Measurements from ENCODE around the gene MAPRE3. TPM values are rescaled to one million over a fixed set of nuclear protein-coding genes. Genes with fewer than 3 reads are reported as not detected.

Gene MAPRE3
- total and polyA plus RNA-seq, 7 donors: 22.1 to 149 (median 116) TPM

DNA sequence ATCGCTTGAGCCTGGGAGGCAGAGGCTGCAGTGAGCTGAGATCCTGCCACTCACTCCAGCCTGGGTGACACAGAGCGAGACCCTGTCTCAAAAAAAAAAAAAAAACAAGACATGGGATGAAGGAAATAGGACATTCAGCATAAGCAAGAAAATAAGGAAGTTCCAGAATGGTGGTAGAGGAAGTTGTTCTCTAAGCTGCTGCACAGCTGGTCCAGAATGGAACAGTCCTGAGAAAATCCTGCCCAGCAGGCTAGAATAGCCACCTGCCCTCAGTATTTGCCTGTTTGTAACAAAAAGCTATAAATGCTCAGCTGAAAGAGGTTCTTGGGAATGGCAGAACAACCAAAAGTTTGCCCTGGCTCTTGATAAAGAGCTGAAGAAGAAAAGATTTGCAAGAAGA, 11.1 kb upstream of the MAPRE3 start:
- TF ChIP-seq, protein P1, sequence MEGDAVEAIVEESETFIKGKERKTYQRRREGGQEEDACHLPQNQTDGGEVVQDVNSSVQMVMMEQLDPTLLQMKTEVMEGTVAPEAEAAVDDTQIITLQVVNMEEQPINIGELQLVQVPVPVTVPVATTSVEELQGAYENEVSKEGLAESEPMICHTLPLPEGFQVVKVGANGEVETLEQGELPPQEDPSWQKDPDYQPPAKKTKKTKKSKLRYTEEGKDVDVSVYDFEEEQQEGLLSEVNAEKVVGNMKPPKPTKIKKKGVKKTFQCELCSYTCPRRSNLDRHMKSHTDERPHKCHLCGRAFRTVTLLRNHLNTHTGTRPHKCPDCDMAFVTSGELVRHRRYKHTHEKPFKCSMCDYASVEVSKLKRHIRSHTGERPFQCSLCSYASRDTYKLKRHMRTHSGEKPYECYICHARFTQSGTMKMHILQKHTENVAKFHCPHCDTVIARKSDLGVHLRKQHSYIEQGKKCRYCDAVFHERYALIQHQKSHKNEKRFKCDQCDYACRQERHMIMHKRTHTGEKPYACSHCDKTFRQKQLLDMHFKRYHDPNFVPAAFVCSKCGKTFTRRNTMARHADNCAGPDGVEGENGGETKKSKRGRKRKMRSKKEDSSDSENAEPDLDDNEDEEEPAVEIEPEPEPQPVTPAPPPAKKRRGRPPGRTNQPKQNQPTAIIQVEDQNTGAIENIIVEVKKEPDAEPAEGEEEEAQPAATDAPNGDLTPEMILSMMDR (IDR thresholded peaks at IDR 0.05): no peak
- Histone ChIP-seq H3K27ac (no peak overlapping the region), H3K4me1 (peaks cover 4% of the 10 kb centered on the region), H3K27me3 (ENCODE audit: insufficient read depth in 3 of 3, low read length in 2 of 3) (peaks cover 0 to under 1% (median 0%) of the 10 kb centered on the region in 3 donors), H3K36me3 (ENCODE audit: insufficient read depth in 1 of 2, low read depth in 1 of 2) (no peaks in the 10 kb centered on the region), H3K4me3 (no peak overlapping the region), H3K9me3 (no peaks in the 10 kb centered on the region)
- intact Hi-C loops (cut with DNase I): no loop called here
- 89 to 93% (median 92%) methylated on average over 2 of the region's 2 CpGs for WGBS, 3 donors
- DNase-seq: no peak
- ATAC-seq: no peak

DNA sequence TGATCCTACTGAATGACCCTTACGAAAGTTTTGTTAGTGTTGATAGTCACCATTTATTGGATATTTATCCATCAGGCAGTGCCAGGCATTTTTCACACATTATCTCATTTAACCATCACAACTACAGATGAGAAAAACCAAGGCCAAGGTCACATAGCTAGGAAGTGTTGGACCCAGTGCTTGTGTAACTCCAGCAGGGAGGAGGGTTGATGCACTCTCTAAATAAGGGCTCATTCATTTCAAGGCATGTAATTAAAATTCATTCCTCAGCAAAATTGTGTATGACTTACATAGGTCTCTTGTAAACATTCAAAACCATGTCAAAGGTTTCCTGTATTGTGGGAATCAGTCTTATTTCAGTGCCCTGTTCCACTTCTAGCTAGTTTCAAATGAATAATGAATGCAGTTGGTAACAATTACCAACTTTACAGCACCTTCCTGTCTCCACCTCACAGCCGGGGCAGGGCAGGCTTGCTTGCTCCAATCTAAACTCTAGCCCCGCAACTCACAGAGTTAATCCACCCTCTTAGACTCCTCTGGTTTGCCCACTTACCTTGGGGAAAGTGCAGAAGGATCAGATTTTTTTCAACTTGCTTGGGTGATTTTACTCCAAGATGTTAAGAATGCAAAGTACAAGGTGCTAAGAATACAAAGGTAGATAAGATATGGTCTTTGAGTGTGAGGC, 5.8 kb upstream of the MAPRE3 start:
- 57 to 74% (median 67%) methylated on average over 3 of the region's 3 CpGs for WGBS, 3 donors
- no peak overlapping the region for H3K4me3 ChIP-seq
- ATAC-seq: no peak
- no peak overlapping the region for H3K27ac ChIP-seq
- peaks cover 5% of the 10 kb centered on the region for H3K4me1 ChIP-seq
- TF ChIP-seq, protein P1 (IDR thresholded peaks at IDR 0.05): no peak
- DNase-seq: no peak
- intact Hi-C loops (cut with DNase I): loop anchor here (5.0 to 10.0 kb wide), 2 partner anchors 123 to 240 kb away; partner anchors contain the start of gene KHK (in 1 of the 2)
- H3K27me3 ChIP-seq (ENCODE audit: insufficient read depth in 3 of 3, low read length in 2 of 3): no peaks in the 10 kb centered on the region
- H3K9me3 ChIP-seq: no peaks in the 10 kb centered on the region
- no peaks in the 10 kb centered on the region for H3K36me3 ChIP-seq (ENCODE audit: insufficient read depth in 1 of 2, low read depth in 1 of 2)

DNA sequence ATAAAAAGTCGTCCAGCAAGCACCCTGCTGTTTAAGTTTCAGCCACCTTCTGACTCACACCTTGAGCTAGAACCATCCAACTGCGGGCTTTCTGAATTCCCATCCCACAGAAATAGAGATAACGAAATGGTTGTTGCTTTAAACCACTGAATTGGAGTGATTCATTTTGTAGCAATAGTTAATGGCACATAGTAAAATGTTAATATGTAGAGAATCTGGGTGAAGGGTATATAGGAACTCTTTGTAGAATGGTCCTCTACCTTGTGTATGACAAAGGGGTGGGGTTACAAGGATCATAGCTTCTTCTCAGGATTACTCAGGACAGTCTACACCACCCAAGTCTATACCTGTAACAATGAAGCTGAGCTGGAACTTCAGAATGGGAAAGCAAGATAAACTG, 2.4 kb upstream of the MAPRE3 start:
- 77 to 84% (median 83%) methylated on average over 3 of the region's 3 CpGs for WGBS, 3 donors
- no peak overlapping the region for H3K4me3 ChIP-seq
- TF ChIP-seq, protein P1 (IDR thresholded peaks at IDR 0.05): no peak
- no peaks in the 10 kb centered on the region for H3K36me3 ChIP-seq (ENCODE audit: insufficient read depth in 1 of 2, low read depth in 1 of 2)
- no peaks in the 10 kb centered on the region for H3K9me3 ChIP-seq
- no peak overlapping the region for H3K27ac ChIP-seq
- DNase-seq: no peak
- H3K27me3 ChIP-seq (ENCODE audit: insufficient read depth in 3 of 3, low read length in 2 of 3): no peaks in the 10 kb centered on the region
- intact Hi-C loops (cut with DNase I): loop anchor here in 1 of 2 donors (10.0 kb wide), 1 partner anchor 237 kb away; no protein-coding TSS in a partner anchor
- H3K4me1 ChIP-seq: peaks cover 18% of the 10 kb centered on the region
- no peak for ATAC-seq

DNA sequence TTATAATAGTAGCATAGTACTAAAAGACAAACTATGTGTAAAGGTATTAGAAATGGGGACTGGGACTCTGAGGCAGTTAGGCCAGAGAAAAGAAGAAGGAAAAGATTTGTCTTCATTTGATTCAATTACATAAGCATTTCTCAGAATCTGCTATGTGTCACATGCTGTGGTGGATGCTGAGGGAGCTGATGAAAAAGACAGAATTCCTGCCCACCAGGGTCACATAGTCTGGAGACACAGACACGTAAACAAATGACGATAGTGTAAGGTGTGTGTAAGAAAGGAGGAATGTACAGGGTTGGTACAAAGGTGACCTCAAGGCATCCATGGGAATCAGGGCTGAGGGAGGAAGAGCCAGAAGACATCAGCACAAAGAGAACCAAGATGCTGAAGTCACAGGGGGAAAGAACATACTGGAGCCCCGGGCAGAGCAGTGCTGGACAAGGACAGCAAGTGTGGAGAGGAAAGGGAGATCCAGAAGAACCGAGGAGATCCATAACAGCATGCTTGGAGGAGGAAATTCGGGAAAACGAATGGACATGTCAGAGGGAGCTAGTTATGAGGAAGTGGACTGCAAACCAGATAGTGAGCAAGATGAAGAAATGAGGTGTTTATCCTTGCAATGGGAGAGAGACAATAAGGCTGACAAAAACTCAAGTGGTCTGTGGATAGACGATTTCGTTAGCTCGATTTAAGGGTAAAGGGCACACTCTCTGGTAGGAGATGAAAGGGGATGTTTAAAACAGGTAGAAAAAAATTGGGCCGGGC, 1.2 kb upstream of the MAPRE3 start:
- intact Hi-C loops (cut with DNase I): loop anchor here in 1 of 2 donors (10.0 kb wide), 1 partner anchor 236 kb away; no protein-coding TSS in a partner anchor
- H3K27ac ChIP-seq: no peak overlapping the region
- 76 to 83% (median 77%) methylated on average over 10 of the region's 10 CpGs for WGBS, 3 donors

More for the DNA sequence above, 1.2 kb upstream of the MAPRE3 start:
- H3K4me1 ChIP-seq: peaks cover 27% of the 10 kb centered on the region
- no peaks in the 10 kb centered on the region for H3K36me3 ChIP-seq (ENCODE audit: insufficient read depth in 1 of 2, low read depth in 1 of 2)
- TF ChIP-seq, protein P1 (IDR thresholded peaks at IDR 0.05): no peak
- H3K27me3 ChIP-seq (ENCODE audit: insufficient read depth in 3 of 3, low read length in 2 of 3): no peaks in the 10 kb centered on the region
- no peaks in the 10 kb centered on the region for H3K9me3 ChIP-seq
- DNase-seq (no peak), ATAC-seq (no peak)
- no peak overlapping the region for H3K4me3 ChIP-seq
